Activated CD4-positive, alpha-beta T cell treated with anti-CD3 and anti-CD28 coated beads for 48 hours (primary cell): ENCODE data around the gene PATJ.
A peak's percentile ranks its signal among the peaks of the same experiment; 100 is the strongest.
"Not testable (repeated sequence)": the region's sequence is repeated elsewhere in the genome, so short reads cannot be mapped to it uniquely, and the experiment has no call there.

Experiments used
- DNase-seq: peaks from one replicate; pipeline ENCODE4 v3.0.0-alpha.2; 2020

PATJ gene

GRCh38 chr1:61743716-61744580 lies 1.7 kb downstream of the PATJ start:
- DNase-seq = no peak

- no peak for DNase-seq
Observed at GRCh38 chr1:61746813-61747212, 4.5 kb downstream of the PATJ start.

- no peak for DNase-seq
Observed at GRCh38 chr1:61748566-61748965, 6.3 kb downstream of the PATJ start.

DNA sequence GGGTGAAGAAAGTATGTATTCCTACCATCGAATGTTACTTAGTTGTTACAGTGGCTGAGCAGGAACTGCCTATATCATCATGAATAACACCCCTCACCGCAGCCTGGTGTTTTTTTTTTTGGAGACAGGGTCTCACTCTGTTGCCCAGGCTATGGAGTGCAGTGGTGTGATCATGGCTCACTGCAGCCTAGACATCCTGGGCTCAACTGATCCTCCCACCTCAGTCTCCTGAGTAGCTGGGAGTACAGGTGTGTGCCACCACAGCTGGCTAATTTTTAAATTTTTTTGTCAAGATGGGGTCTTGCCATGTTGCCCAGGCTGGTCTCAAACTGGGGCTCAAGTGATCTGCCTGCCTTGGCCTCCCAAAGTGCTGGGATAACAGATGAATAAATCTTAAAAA lies 7.3 kb downstream of the PATJ start:
- no peak for DNase-seq

- DNase-seq = no peak
Observed at GRCh38 chr1:61752921-61753389, 10.7 kb downstream of the PATJ start.

GRCh38 chr1:61753998-61754508 lies 11.8 kb downstream of the PATJ start:
- DNase-seq = no peak

GRCh38 chr1:61754545-61754944 lies 12.3 kb downstream of the PATJ start:
- no peak for DNase-seq

DNA sequence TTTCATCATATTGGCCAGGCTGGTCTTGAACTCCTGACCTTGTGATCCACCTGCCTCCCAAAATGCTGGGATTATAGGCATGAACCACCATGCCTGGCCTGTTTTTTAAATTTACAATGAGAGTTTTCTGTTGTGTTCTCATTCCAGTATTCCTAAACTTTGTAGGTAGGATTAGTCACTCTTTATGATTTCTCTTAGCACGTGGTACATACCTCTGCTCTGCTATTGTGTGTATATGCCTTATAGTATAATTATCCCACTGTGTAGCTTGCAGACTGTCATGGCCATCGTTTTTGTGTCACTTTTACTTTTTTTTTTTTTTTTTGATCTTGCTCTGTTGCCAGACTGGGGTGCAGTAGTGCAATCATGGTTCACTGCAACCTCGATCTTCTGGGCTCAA lies 14.5 kb downstream of the PATJ start:
- no peak for DNase-seq

DNA sequence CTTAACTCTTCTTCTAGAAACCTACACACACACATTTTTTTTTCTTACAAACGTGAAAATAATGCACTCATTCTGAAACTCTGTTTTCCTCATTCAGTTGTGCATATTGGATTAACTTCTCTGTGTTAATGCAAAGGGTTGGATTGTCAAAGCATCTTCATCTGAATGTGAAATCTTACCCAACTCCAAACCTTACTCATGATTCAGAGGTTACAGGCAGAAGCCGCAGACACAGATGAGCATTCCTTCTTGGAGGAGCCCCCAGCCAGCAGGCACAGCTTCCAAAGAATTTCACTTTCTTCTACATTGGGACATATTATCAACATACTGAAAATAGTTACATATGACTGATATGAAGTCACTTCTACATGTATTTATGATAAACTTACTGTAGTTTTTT lies 15.7 kb downstream of the PATJ start:
- DNase-seq = no peak

DNA sequence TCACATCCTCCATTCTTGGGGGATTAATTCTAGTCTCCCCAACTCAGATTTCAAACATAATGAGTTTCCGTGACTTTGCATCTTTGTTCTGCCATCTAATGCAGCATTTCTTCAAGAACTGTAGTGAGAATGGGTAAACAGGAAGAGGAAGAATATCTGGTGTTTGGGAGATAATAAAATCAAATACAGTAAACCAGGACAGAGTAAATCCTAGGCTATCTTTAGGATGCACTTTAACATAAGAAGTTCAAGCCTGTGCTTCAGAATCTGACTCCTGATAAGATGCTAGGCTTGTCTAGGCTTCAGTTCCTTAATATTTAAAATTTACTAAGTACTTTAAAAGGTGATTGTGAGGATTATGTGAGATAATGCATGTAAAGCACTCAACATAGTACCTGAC lies 27.9 kb downstream of the PATJ start:
- no peak for DNase-seq

- DNase-seq = no peak
Observed at GRCh38 chr1:61776091-61776490, 33.8 kb downstream of the PATJ start.

- DNase-seq = no peak
Observed at GRCh38 chr1:61779231-61779630, 37.0 kb downstream of the PATJ start.

- no peak for DNase-seq
Observed at GRCh38 chr1:61781151-61781550, 38.9 kb downstream of the PATJ start.

DNA sequence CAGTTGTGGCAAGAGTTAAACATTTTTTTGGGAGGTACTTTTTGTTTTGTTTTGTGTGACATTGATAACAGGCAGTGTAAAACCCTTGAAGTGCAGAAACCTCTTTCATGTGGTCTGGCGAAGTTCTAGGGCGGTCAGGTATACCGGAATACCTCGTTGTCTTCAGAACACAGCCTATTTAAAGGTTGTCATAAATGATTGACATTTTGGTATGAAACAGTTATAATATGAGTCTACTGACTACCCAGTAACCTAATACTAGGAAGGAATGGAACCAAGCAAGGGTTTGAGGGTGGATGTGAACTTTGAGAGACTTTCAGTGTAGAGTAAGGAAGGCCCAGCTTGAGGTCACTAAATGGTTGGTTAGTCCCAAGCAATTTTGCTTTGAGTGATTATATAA lies 40.5 kb downstream of the PATJ start:
- peak; percentile 66 for DNase-seq

DNA sequence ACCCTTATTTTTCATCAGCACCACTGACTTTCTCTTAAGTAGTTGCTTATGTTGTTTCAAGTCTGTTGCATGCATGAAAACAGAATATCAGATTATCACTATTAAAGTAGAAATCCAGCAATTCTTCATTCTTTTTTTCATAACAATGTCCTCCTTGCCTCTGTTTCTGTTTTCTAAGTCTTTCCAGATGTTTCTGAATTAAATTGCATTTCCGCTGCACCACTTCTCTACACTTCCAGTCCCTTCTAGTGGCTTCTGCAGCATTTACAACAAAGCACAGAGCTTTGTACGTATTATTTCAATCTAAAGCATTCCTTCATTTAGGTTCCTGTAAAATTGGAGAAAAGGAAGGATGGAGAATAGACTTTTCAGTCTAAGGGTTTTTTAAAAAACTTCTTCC lies 42.4 kb downstream of the PATJ start:
- DNase-seq = no peak

- no peak for DNase-seq
Observed at GRCh38 chr1:61790837-61791236, 48.6 kb downstream of the PATJ start.

- no peak for DNase-seq
Observed at GRCh38 chr1:61797045-61797755, 54.9 kb downstream of the PATJ start.

- DNase-seq = not testable (repeated sequence)
Observed at GRCh38 chr1:61801047-61801446, 58.8 kb downstream of the PATJ start.

GRCh38 chr1:61807606-61808140 lies 65.4 kb downstream of the PATJ start:
- DNase-seq = no peak

DNA sequence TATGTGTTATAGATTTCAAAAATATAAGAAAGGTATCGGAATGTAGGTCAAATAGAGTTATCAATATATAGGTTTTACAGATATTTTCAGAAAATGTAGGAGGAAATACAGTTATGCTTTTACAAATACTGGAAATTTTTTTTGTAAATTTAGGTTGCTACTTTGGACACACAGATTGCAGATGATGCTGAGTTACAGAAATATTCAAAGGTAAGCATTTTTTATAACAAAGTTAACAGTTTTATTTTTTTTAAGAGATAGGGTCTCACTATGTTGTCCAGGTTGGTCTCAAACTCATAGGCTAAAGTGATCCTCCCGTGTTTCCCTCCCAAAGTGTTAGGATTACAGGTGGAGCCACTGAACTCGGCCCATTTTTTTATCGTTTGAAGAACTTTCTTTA lies 66.0 kb downstream of the PATJ start:
- no peak for DNase-seq

DNA sequence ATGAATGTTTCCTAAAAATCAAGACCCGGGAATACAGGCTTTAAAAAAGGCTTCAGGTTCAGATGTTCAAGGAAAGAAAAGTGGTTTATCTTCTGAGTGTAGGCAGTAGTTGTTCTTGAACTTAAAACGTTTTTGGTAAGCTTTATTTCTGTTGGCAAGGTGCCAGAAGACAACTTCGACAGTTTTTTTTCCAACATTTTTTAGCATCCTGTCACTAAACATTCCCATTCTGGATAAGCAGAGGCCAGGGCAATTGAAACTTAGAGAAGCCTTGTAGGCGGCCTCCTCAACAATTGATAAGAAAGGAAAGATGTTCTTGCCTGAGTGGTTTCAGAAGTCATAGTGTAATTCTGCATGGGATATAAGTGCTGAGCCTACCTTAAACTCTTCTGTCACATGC lies 66.7 kb downstream of the PATJ start:
- DNase-seq = no peak

DNA sequence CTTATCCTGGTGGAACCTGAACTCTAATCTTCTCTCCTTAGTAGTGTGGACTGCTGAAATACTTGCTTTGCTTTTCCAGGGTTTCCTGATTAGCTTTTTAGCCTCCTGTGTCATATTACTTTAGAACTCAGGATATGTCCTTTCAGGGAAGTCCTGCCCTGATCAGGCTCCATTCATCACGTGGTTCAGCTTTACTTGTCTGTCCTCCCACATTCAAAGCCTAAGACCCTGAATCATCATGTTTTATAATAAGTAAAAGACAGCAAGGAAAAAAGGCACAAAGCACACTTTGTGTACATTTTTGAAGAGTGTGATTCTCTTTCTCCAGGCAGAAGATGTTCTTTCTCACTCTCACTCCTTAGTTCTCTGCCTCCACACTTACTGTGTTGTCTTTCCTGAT lies 70.6 kb downstream of the PATJ start:
- no peak for DNase-seq

DNA sequence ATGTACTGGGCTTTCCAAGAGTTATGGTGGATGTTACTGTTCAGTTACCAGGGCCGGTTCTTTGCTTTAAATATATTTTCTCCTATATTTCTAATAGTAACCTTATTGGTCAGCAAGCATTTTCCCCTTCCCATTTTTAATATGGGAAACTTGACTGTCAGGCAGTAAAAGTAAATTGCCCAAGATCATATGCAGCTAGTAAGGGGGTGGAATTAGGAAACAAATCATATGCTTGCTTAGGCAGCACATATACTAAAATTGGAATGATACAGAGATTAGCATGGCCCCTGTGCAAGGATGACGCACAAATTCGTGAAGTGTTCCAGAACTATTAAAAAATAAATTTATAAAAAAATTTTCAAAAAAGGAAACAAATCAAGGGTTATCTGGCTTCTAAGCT lies 73.9 kb downstream of the PATJ start:
- DNase-seq = no peak

GRCh38 chr1:61818992-61819391 lies 76.7 kb downstream of the PATJ start:
- DNase-seq = no peak
